Measurements from ENCODE around the gene BOD1.

DNA sequence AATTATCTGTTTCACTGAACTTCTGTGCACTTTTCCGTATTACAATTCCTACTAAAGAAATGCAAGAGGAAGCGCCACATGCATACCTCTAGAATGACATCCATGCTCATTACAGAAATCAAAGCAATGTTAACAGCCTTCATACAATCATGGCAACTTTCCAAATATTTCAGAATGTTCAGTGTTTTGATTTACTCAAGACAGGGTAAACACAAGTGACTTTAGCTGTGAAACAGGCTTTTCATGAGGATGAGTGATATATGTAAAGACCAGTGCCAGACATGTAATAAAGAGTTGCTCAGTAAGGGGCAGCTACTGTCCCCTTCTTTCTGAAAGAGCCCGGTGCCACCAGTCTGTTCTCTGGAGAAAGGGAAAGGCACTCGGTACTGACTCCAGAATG is 4.7 kb downstream of the BOD1 start:
- TF ChIP-seq, protein P1, sequence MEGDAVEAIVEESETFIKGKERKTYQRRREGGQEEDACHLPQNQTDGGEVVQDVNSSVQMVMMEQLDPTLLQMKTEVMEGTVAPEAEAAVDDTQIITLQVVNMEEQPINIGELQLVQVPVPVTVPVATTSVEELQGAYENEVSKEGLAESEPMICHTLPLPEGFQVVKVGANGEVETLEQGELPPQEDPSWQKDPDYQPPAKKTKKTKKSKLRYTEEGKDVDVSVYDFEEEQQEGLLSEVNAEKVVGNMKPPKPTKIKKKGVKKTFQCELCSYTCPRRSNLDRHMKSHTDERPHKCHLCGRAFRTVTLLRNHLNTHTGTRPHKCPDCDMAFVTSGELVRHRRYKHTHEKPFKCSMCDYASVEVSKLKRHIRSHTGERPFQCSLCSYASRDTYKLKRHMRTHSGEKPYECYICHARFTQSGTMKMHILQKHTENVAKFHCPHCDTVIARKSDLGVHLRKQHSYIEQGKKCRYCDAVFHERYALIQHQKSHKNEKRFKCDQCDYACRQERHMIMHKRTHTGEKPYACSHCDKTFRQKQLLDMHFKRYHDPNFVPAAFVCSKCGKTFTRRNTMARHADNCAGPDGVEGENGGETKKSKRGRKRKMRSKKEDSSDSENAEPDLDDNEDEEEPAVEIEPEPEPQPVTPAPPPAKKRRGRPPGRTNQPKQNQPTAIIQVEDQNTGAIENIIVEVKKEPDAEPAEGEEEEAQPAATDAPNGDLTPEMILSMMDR (IDR thresholded peaks at IDR 0.05), result no peak
- no peak for TF ChIP-seq POLR2A (IDR thresholded peaks at IDR 0.05)
- no peak for TF ChIP-seq POLR2AphosphoS5 (IDR thresholded peaks at IDR 0.05)
